ENCODE results near the gene PPIL6. TPM values are rescaled to one million over a fixed set of nuclear protein-coding genes. Genes with fewer than 3 reads are reported as not detected.

The PPIL6 gene
- total RNA-seq, 1 experiment from 2014 or later = not detected

- POLR2A ChIA-PET = no interaction called here
- Mint-ChIP-seq H3K4me3 (ENCODE audit: unreplicated experiment) (no peak overlapping the region), H3K4me1 (ENCODE audit: low read depth, unreplicated experiment) (no peaks in the 10 kb centered on the region), H3K27ac (ENCODE audit: unreplicated experiment) (no peak overlapping the region), H3K36me3 (ENCODE audit: insufficient read depth, unreplicated experiment) (peaks cover 15% of the 10 kb centered on the region), H3K27me3 (ENCODE audit: insufficient read depth, unreplicated experiment) (no peaks in the 10 kb centered on the region), H3K9me3 (ENCODE audit: unreplicated experiment) (no peaks in the 10 kb centered on the region)
- DNase-seq = no peak
- no peak overlapping the region for H3K4me3 ChIP-seq (ENCODE audit: low read depth, low read length)
- peaks cover 7% of the 10 kb centered on the region for H3K4me1 ChIP-seq
- no peaks in the 10 kb centered on the region for H3K9me3 ChIP-seq
- BruUV-seq (replicated peaks) = no TSS peak
- H3K27me3 ChIP-seq (replicated peaks; ENCODE audit: control insufficient read depth, insufficient read depth, low read length) = no peaks in the 10 kb centered on the region
- intact Hi-C loops (cut with micrococcal nuclease; ENCODE audit: unreplicated experiment) = loop anchor here (5.0 to 10.0 kb wide), 2 partner anchors 37 to 261 kb away; partner anchors contain the start of gene ZBTB24
- no peaks in the 10 kb centered on the region for H3K36me3 ChIP-seq (ENCODE audit: control insufficient read depth, insufficient read depth, low read length)
- CTCF ChIA-PET = interaction anchor here (1.0 kb wide), 1 partner anchor 61 kb away, joined by 3 read pairs; no protein-coding TSS in a partner anchor
- no peak for TF ChIP-seq CTCF (IDR thresholded peaks at IDR 0.05; ENCODE audit: insufficient read depth in 1 of 2, low read depth in 1 of 2, low read length in 1 of 2, severe bottlenecking in 1 of 2, unreplicated experiment in 1 of 2)
Measured at GRCh38 chr6:109445382-109445781, 5.0 kb upstream of the PPIL6 start.

GRCh38 chr6:109443425-109443950, 3.1 kb upstream of the PPIL6 start:
- H3K36me3 Mint-ChIP-seq (ENCODE audit: insufficient read depth, unreplicated experiment) = peaks cover 8% of the 10 kb centered on the region
- intact Hi-C loops (cut with micrococcal nuclease; ENCODE audit: unreplicated experiment) = loop anchor here (10.0 kb wide), 1 partner anchor 259 kb away; no protein-coding TSS in a partner anchor
- no peak overlapping the region for H3K27ac Mint-ChIP-seq (ENCODE audit: unreplicated experiment)

GRCh38 chr6:109442393-109442924, 2.0 kb upstream of the PPIL6 start:
- Histone ChIP-seq H3K36me3 (ENCODE audit: control insufficient read depth, insufficient read depth, low read length) (no peaks in the 10 kb centered on the region), H3K4me1 (peaks cover 7% of the 10 kb centered on the region), H3K27me3 (replicated peaks; ENCODE audit: control insufficient read depth, insufficient read depth, low read length) (no peaks in the 10 kb centered on the region), H3K4me3 (ENCODE audit: low read depth, low read length) (no peak overlapping the region), H3K9me3 (no peaks in the 10 kb centered on the region)
- intact Hi-C loops (cut with micrococcal nuclease; ENCODE audit: unreplicated experiment) = loop anchor here (10.0 kb wide), 1 partner anchor 258 kb away; no protein-coding TSS in a partner anchor
- DNase-seq = no peak
- POLR2A ChIA-PET = no interaction called here
- Mint-ChIP-seq H3K36me3 (ENCODE audit: insufficient read depth, unreplicated experiment) (peaks cover under 1% of the 10 kb centered on the region), H3K4me3 (ENCODE audit: unreplicated experiment) (peak overlapping the region; percentile 96), H3K27me3 (ENCODE audit: insufficient read depth, unreplicated experiment) (no peaks in the 10 kb centered on the region), H3K9me3 (ENCODE audit: unreplicated experiment) (no peaks in the 10 kb centered on the region), H3K27ac (ENCODE audit: unreplicated experiment) (no peak overlapping the region), H3K4me1 (ENCODE audit: low read depth, unreplicated experiment) (no peaks in the 10 kb centered on the region)
- TSS peak; percentile 27 for BruUV-seq (replicated peaks)
- TF ChIP-seq CTCF (IDR thresholded peaks at IDR 0.05; ENCODE audit: insufficient read depth in 1 of 2, low read depth in 1 of 2, low read length in 1 of 2, severe bottlenecking in 1 of 2, unreplicated experiment in 1 of 2) = no peak
- CTCF ChIA-PET = interaction anchor here (0.8 kb wide), 1 partner anchor 13 kb away, joined by 3 read pairs; the partner anchor contains the start of gene MICAL1

More at GRCh38 chr6:109443425-109443950, 3.1 kb upstream of the PPIL6 start:
- Histone ChIP-seq H3K27me3 (replicated peaks; ENCODE audit: control insufficient read depth, insufficient read depth, low read length) (no peaks in the 10 kb centered on the region), H3K4me3 (ENCODE audit: low read depth, low read length) (no peak overlapping the region), H3K4me1 (peaks cover 7% of the 10 kb centered on the region), H3K36me3 (ENCODE audit: control insufficient read depth, insufficient read depth, low read length) (no peaks in the 10 kb centered on the region), H3K9me3 (no peaks in the 10 kb centered on the region)
- no TSS peak for BruUV-seq (replicated peaks)
- DNase-seq = no peak
- Mint-ChIP-seq H3K9me3 (ENCODE audit: unreplicated experiment) (no peaks in the 10 kb centered on the region), H3K4me3 (ENCODE audit: unreplicated experiment) (no peak overlapping the region), H3K4me1 (ENCODE audit: low read depth, unreplicated experiment) (no peaks in the 10 kb centered on the region), H3K27me3 (ENCODE audit: insufficient read depth, unreplicated experiment) (no peaks in the 10 kb centered on the region)
- ChIA-PET POLR2A (no interaction called here), CTCF (interaction anchor here (0.6 kb wide), 1 partner anchor 1880 kb away, joined by 3 read pairs; no protein-coding TSS in a partner anchor)
- no peak for TF ChIP-seq CTCF (IDR thresholded peaks at IDR 0.05; ENCODE audit: insufficient read depth in 1 of 2, low read depth in 1 of 2, low read length in 1 of 2, severe bottlenecking in 1 of 2, unreplicated experiment in 1 of 2)
